Posterior cingulate gyrus (tissue), 11 donors: ENCODE measurements around the gene PRPH2.

ENCODE experiments used
- DNase-seq, 10 donors: peaks; one replicate each; pipeline versions ENCODE4 v3.0.0 to v3.0.0-alpha.2; 2020 to 2021; ENCODE audit warnings: mixed read lengths in 3 of 10
- intact Hi-C: fragments of 100-400 bp; cut with DNase I; formaldehyde crosslinking; loops from one replicate; pipeline ENCODE4 v1.15.1; 2023

PRPH2 gene

GRCh38 chr6:42652024-42652746 lies 70.2 kb downstream of the PRPH2 start:
- no peak for DNase-seq
- intact Hi-C loops = no loop called here
